GM12878 (cell line): ENCODE results near the gene LRP2BP. TPM values are rescaled to one million over a fixed set of nuclear protein-coding genes. Genes with fewer than 3 reads are reported as not detected.

Experiments
- ATAC-seq: fragments of 200-7000 bp; cut with Tn5 transposase; 3 replicates; pipeline ENCODE4 v1.9.1; 2020; ENCODE audit warnings: mild to moderate bottlenecking, moderate library complexity
- BruUV-seq: library from RNA; stranded (reverse); fragments of 400-500 nt; replicated peaks from 2 replicates; lab custom pipeline; 2021; lab: Mats Ljungman, UMichigan
- CTCF ChIA-PET: fragments of 300-600 bp; sonication (Branson Sonifier 250); formaldehyde crosslinking; extraction: SDS; loops from one replicate; lab custom pipeline; 2021; ENCODE audit warnings: inconsistent platforms; lab: Yijun Ruan, JAX
- POLR2A ChIA-PET: fragments of 350-600 bp; formaldehyde crosslinking; extraction: SDS; loops from one replicate; lab custom pipeline; 2021; ENCODE audit warnings: inconsistent platforms; lab: Charles Lee
- RAD21 ChIA-PET: fragments of 300-600 bp; sonication (Branson Sonifier 250); formaldehyde crosslinking; loops from one replicate; lab custom pipeline; 2023; ENCODE audit warnings: antibody characterized with exemption; ENCODE audit not compliant: unreplicated experiment; lab: Charles Lee
- SMC1A ChIA-PET: fragments of 300-600 bp; sonication (Branson Sonifier 250); formaldehyde crosslinking; loops from one replicate; lab custom pipeline; 2023; ENCODE audit not compliant: unreplicated experiment, uncharacterized antibody; lab: Charles Lee
- DNase-seq: peaks from one replicate; pipeline ENCODE4 v3.0.0-alpha.2; 2011; ENCODE audit warnings: low read depth, low spot score
- FAIRE-seq: peaks from 3 replicates; lab custom pipeline; 2011; peaks lifted over from hg19 to GRCh38; lab: Jason Lieb, UNC
- H2AFZ ChIP-seq: 2 replicates; pipeline ENCODE4 v1.6.0; 2011; ENCODE audit warnings: low read depth, low read length, control low read depth; ENCODE audit not compliant: control insufficient read depth
- H3K27ac ChIP-seq: 2 replicates; pipeline ENCODE4 v1.5.1; 2011; ENCODE audit warnings: control low read depth; ENCODE audit not compliant: control insufficient read depth, insufficient read depth
- H3K27me3 ChIP-seq, 2 experiments: replicated peaks in 1 of 2; 2 replicates each; pipeline versions ENCODE4 v1.6.0 to v1.6.1; 2011; ENCODE audit warnings: low read length in 1 of 2; ENCODE audit not compliant: control insufficient read depth in 2 of 2, insufficient read depth in 2 of 2
- H3K36me3 ChIP-seq, 2 experiments: 2 replicates each; pipeline ENCODE4 v1.5.1; 2011; ENCODE audit warnings: low read length in 1 of 2; ENCODE audit not compliant: control insufficient read depth in 2 of 2, insufficient read depth in 2 of 2
- H3K4me1 ChIP-seq: 2 replicates; pipeline ENCODE4 v1.6.1; 2011; ENCODE audit warnings: mild to moderate bottlenecking, low read length, moderate library complexity, mixed read lengths; ENCODE audit not compliant: control insufficient read depth, insufficient read depth
- H3K4me2 ChIP-seq: 2 replicates; pipeline ENCODE4 v1.6.0; 2011; ENCODE audit warnings: control low read depth; ENCODE audit not compliant: control insufficient read depth, insufficient read depth
- H3K4me3 ChIP-seq: fragments of 200-600 bp; sonication (generic); 2 replicates; pipeline ENCODE4 v1.5.1; 2016
- H3K79me2 ChIP-seq: 2 replicates; pipeline ENCODE4 v1.6.0; 2011; ENCODE audit warnings: low read length; ENCODE audit not compliant: control insufficient read depth, insufficient read depth
- H3K9ac ChIP-seq: 2 replicates; pipeline ENCODE4 v1.8.0; 2011; ENCODE audit warnings: low read length, control low read depth, mixed read lengths; ENCODE audit not compliant: control insufficient read depth, insufficient read depth
- H3K9me3 ChIP-seq: replicated peaks from 3 replicates; pipeline ENCODE4 v1.5.1; 2011; ENCODE audit warnings: mild to moderate bottlenecking, low read length; ENCODE audit not compliant: control insufficient read depth, insufficient read depth
- H4K20me1 ChIP-seq: 2 replicates; pipeline ENCODE4 v1.6.0; 2011; ENCODE audit not compliant: control insufficient read depth, insufficient read depth
- CEBPB ChIP-seq, 2 experiments: fragments of 150-350 bp in 1 of 2; IDR thresholded peaks; 2 replicates each; pipeline ENCODE4 v1.6.1; 2012 to 2014; ENCODE audit warnings: low read depth in 2 of 2, low read length in 2 of 2, borderline replicate concordance in 1 of 2, inconsistent platforms in 1 of 2
- E2F4 ChIP-seq: IDR thresholded peaks from 2 replicates; pipeline ENCODE4 v1.6.1; 2012; ENCODE audit warnings: low read depth, low read length, improper control_type of control experiment
- EED ChIP-seq: sonication (generic); IDR thresholded peaks from 2 replicates; pipeline ENCODE4 v1.6.1; 2016; ENCODE audit warnings: antibody characterized with exemption, low read depth
- GABPA ChIP-seq: IDR thresholded peaks from 2 replicates; pipeline ENCODE4 v1.6.1; 2014; ENCODE audit warnings: antibody characterized with exemption, low read depth, mild to moderate bottlenecking, inconsistent platforms
- IRF3 ChIP-seq: fragments of 450-650 bp; IDR thresholded peaks from 2 replicates; pipeline ENCODE4 v1.6.1; 2014; ENCODE audit warnings: mild to moderate bottlenecking
- NFXL1 ChIP-seq: fragments of 450-650 bp; IDR thresholded peaks from 2 replicates; pipeline ENCODE4 v1.6.1; 2017; ENCODE audit warnings: antibody characterized with exemption, mild to moderate bottlenecking, borderline replicate concordance
- RUNX3 ChIP-seq: IDR thresholded peaks from 2 replicates; pipeline ENCODE4 v1.6.1; 2012; ENCODE audit warnings: low read length, inconsistent platforms
- SMC3 ChIP-seq: IDR thresholded peaks from 2 replicates; pipeline ENCODE4 v1.6.1; 2011; ENCODE audit warnings: low read length, improper control_type of control experiment, borderline replicate concordance
- STAT3 ChIP-seq: IDR thresholded peaks from 2 replicates; pipeline ENCODE4 v1.6.1; 2011; ENCODE audit warnings: low read depth, low read length, improper control_type of control experiment
- TCF3 ChIP-seq: IDR thresholded peaks from 2 replicates; pipeline ENCODE4 v1.6.1; 2012; ENCODE audit warnings: low read depth, mild to moderate bottlenecking, low read length, borderline replicate concordance; ENCODE audit not compliant: insufficient read depth
- WGBS: methylation state at CpG from one replicate; pipeline ENCODE4 v1.1.6; 2016; ENCODE audit warnings: low lambda C conversion rate; ENCODE audit not compliant: insufficient replicate concordance, insufficient coverage; ENCODE audit errors: missing lambda C conversion rate; 5-methylcytosine and 5-hydroxymethylcytosine counted together
- in situ Hi-C: fragments of 300-500 bp; cut with MboI; formaldehyde crosslinking; loops from 9 replicates; pipeline ENCODE4 v1.14.3; 2018; ENCODE audit warnings: mixed read lengths
- intact Hi-C: fragments of 100-400 bp; cut with micrococcal nuclease; formaldehyde crosslinking; loops from one replicate; pipeline ENCODE4 v1.14.2; 2022; ENCODE audit not compliant: unreplicated experiment
- polyA plus RNA-seq, 11 experiments: library from polyadenylated mRNA; depleted of rRNA in 4 of 11; unstranded in 6 of 11; stranded (reverse) in 5 of 11; fragments of >200 nt; fragmentation: Nextera tagmentation in 4 of 11; fragmentation: Illumina TruSeq in 1 of 11; extraction: Ambion mirVana in 4 of 11; extraction: Trizol in 1 of 11; gene quantifications; 1 replicate in 1 of 11; 2 replicates in 10 of 11; pipeline versions ENCODE4 v1.2.1 to v1.2.3, GENCODE V29; 2011 to 2016; ENCODE audit warnings: inconsistent platforms in 2 of 11, missing spikeins in 2 of 11, low read depth in 1 of 11
- total RNA-seq, 4 experiments: library from RNA; depleted of rRNA in 3 of 4; stranded (reverse); fragments of >200 nt in 3 of 4; fragmentation: Illumina TruSeq in 1 of 4; extraction: Trizol in 1 of 4; gene quantifications; 2 replicates each; pipeline versions ENCODE4 v1.2.1 to v1.2.3, GENCODE V29; 2013 to 2021
- TF ChIP-seq, protein P1 (sequence below): fragments of 450-650 bp; IDR thresholded peaks from 2 replicates; pipeline ENCODE4 v1.6.1; 2017; ENCODE audit warnings: antibody characterized with exemption, mild to moderate bottlenecking, moderate library complexity

LRP2BP gene
- total and polyA plus RNA-seq, 10 of the 15 experiments (the other 5 are each of a cell fraction or from before 2014, with no cell fraction given): 0.27 to 5.2 (median 1.0) TPM

DNA sequence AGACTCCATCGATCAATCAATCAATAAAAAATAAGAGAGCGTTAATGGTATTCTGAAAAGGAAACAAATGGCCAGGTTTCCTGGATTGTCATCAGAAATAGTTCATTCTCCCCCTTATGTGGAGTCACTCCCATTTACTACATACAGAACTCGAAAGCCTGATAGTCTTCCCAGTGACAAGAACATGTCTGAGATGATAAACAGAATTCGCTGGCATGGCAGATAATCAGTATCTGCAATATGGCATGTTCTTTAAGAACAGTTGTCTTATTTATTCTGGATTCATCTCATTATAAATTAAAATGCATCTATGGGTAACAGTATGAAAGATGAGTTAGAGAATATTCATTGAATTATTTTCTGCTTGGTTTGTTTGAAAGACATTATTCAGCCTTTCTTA lies 61.4 kb downstream of the LRP2BP start:
- no TSS peak for BruUV-seq
- peaks cover under 1 to 15% of the 10 kb centered on the region in 2 experiments; a peak in 3 of 4 replicates for H3K36me3 ChIP-seq
- WGBS: 96% methylated on average over 4 of the region's 4 CpGs
- no peaks in the 10 kb centered on the region for H4K20me1 ChIP-seq
- TF ChIP-seq EED (no peak), TCF3 (no peak), SMC3 (no peak), NFXL1 (no peak), STAT3 (no peak), CEBPB (IDR thresholded peaks at IDR 0.05; ENCODE audit: borderline replicate concordance in 1 of 2, low read depth in 2 of 2, low read length in 2 of 2) (no peak), GABPA (no peak), E2F4 (no peak), RUNX3 (no peak), IRF3 (no peak)
- TF ChIP-seq, protein P1, sequence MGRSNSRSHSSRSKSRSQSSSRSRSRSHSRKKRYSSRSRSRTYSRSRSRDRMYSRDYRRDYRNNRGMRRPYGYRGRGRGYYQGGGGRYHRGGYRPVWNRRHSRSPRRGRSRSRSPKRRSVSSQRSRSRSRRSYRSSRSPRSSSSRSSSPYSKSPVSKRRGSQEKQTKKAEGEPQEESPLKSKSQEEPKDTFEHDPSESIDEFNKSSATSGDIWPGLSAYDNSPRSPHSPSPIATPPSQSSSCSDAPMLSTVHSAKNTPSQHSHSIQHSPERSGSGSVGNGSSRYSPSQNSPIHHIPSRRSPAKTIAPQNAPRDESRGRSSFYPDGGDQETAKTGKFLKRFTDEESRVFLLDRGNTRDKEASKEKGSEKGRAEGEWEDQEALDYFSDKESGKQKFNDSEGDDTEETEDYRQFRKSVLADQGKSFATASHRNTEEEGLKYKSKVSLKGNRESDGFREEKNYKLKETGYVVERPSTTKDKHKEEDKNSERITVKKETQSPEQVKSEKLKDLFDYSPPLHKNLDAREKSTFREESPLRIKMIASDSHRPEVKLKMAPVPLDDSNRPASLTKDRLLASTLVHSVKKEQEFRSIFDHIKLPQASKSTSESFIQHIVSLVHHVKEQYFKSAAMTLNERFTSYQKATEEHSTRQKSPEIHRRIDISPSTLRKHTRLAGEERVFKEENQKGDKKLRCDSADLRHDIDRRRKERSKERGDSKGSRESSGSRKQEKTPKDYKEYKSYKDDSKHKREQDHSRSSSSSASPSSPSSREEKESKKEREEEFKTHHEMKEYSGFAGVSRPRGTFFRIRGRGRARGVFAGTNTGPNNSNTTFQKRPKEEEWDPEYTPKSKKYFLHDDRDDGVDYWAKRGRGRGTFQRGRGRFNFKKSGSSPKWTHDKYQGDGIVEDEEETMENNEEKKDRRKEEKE: no peak
- peaks cover 23% of the 10 kb centered on the region for H3K79me2 ChIP-seq
- H3K4me2 ChIP-seq: no peak overlapping the region
- H3K27me3 ChIP-seq: no peaks in the 10 kb centered on the region
- ChIA-PET RAD21 (no interaction called here), CTCF (interaction anchor here (0.6 kb wide), 2 partner anchors 35 to 148 kb away, joined by 3 to 5 read pairs; no protein-coding TSS in a partner anchor), POLR2A (interaction anchor here (1.1 to 2.2 kb wide), 3 partner anchors 9 to 24 kb away, joined by 3 to 8 read pairs (median 3); no protein-coding TSS in a partner anchor), SMC1A (interaction anchor here (2.8 to 10.4 kb wide), 2 partner anchors 11 to 26 kb away, joined by 9 to 132 read pairs; no protein-coding TSS in a partner anchor)
- H3K27ac ChIP-seq: peak overlapping the region; percentile 22; the same call in 1 of the 2 replicates
- in situ Hi-C loops (no loop called here), intact Hi-C loops (no loop called here)
- H3K4me1 ChIP-seq: peaks cover 48% of the 10 kb centered on the region
- FAIRE-seq (no peak), ATAC-seq (no peak), DNase-seq (no peak)
- peaks cover 7% of the 10 kb centered on the region for H3K9me3 ChIP-seq
- H3K9ac ChIP-seq: no peak overlapping the region
- no peak overlapping the region for H2AFZ ChIP-seq
- no peak overlapping the region for H3K4me3 ChIP-seq
